NCI-H1694 treated with DMSO at 0.1 percent for 48 hours (cell line): ENCODE data around the gene IGFBPL1.
"Not testable (repeated sequence)": the region's sequence is repeated elsewhere in the genome, so short reads cannot be mapped to it uniquely, and the experiment has no call there.

Experiments
- DNase-seq: peaks from one replicate; lab custom pipeline; 2025; lab: John Stamatoyannopoulos, UW

IGFBPL1 gene

GRCh38 chr9:38431116-38431515 is 6.9 kb upstream of the IGFBPL1 start:
- DNase-seq: no peak

GRCh38 chr9:38428062-38428461 is 3.8 kb upstream of the IGFBPL1 start:
- no peak for DNase-seq

- DNase-seq: no peak
Observed at GRCh38 chr9:38424918-38425317, 664 bp upstream of the IGFBPL1 start.

GRCh38 chr9:38423273-38423972 is 831 bp downstream of the IGFBPL1 start:
- peak; percentile 59 for DNase-seq

GRCh38 chr9:38422555-38423260 is 1.5 kb downstream of the IGFBPL1 start:
- peak; percentile 10 for DNase-seq

- DNase-seq: peak; percentile 96
Observed at GRCh38 chr9:38421498-38422211, 2.6 kb downstream of the IGFBPL1 start.

- no peak for DNase-seq
Observed at GRCh38 chr9:38419181-38419580, 5.1 kb downstream of the IGFBPL1 start.

- no peak for DNase-seq
Observed at GRCh38 chr9:38418366-38418765, 5.9 kb downstream of the IGFBPL1 start.

- DNase-seq: peak; percentile 56
Observed at GRCh38 chr9:38417003-38417945, 7.0 kb downstream of the IGFBPL1 start.

GRCh38 chr9:38416461-38416860 is 7.8 kb downstream of the IGFBPL1 start:
- DNase-seq: no peak

GRCh38 chr9:38415856-38416255 is 8.4 kb downstream of the IGFBPL1 start:
- DNase-seq: peak; percentile 21

GRCh38 chr9:38414040-38414723 is 10.1 kb downstream of the IGFBPL1 start:
- DNase-seq: peak; percentile 97

- no peak for DNase-seq
Observed at GRCh38 chr9:38413283-38413682, 11.0 kb downstream of the IGFBPL1 start.

GRCh38 chr9:38412751-38413150 is 11.5 kb downstream of the IGFBPL1 start:
- DNase-seq: no peak

GRCh38 chr9:38408719-38409118 is 15.5 kb downstream of the IGFBPL1 start:
- DNase-seq: no peak

- DNase-seq: no peak
Observed at GRCh38 chr9:38406476-38407186, 17.6 kb downstream of the IGFBPL1 start.

GRCh38 chr9:38405785-38406184 is 18.5 kb downstream of the IGFBPL1 start:
- no peak for DNase-seq

- no peak for DNase-seq
Observed at GRCh38 chr9:38404314-38404713, 19.9 kb downstream of the IGFBPL1 start.

- no peak for DNase-seq
Observed at GRCh38 chr9:38401994-38402393, 22.3 kb downstream of the IGFBPL1 start.

GRCh38 chr9:38399191-38399590 is 25.1 kb downstream of the IGFBPL1 start:
- DNase-seq: not testable (repeated sequence)

- no peak for DNase-seq
Observed at GRCh38 chr9:38396371-38396671, 27.9 kb downstream of the IGFBPL1 start.
